Coronary artery (tissue), 2 donors: ENCODE results near the gene PRUNE2.

Source experiments
- DNase-seq: peaks from one replicate; pipeline ENCODE4 v3.0.0-alpha.2; 2017; ENCODE audit warnings: low spot score
- H3K27ac ChIP-seq, 2 donors: fragments of 200-600 bp; sonication (generic); one replicate each; pipeline ENCODE4 v1.5.1; 2016 to 2019
- H3K4me3 ChIP-seq: fragments of 200-600 bp; sonication (generic); 2 replicates; pipeline ENCODE4 v1.5.1; 2016; ENCODE audit warnings: mild to moderate bottlenecking, moderate library complexity
- CTCF ChIP-seq: fragments of 200-600 bp; sonication (generic); IDR thresholded peaks from one replicate; pipeline ENCODE4 v1.5.1; 2019; ENCODE audit warnings: antibody characterized with exemption

Gene PRUNE2

GRCh38 chr9:76789840-76790239, 116.1 kb downstream of the PRUNE2 start:
- no peak overlapping the region for H3K4me3 ChIP-seq
- TF ChIP-seq CTCF = no peak
- no peak overlapping the region for H3K27ac ChIP-seq
- DNase-seq = no peak

GRCh38 chr9:76787677-76788076, 118.2 kb downstream of the PRUNE2 start:
- no peak overlapping the region for H3K27ac ChIP-seq
- H3K4me3 ChIP-seq = no peak overlapping the region
- no peak for TF ChIP-seq CTCF
- DNase-seq = no peak

GRCh38 chr9:76785501-76785900, 120.4 kb downstream of the PRUNE2 start:
- Histone ChIP-seq H3K4me3 (no peak overlapping the region), H3K27ac (no peak overlapping the region)
- DNase-seq = no peak
- TF ChIP-seq CTCF = no peak

GRCh38 chr9:76784881-76785280, 121.0 kb downstream of the PRUNE2 start:
- no peak for TF ChIP-seq CTCF
- DNase-seq = no peak
- no peak overlapping the region for H3K27ac ChIP-seq
- H3K4me3 ChIP-seq = no peak overlapping the region

GRCh38 chr9:76772686-76773445, 133.0 kb downstream of the PRUNE2 start:
- no peak for DNase-seq
- Histone ChIP-seq H3K4me3 (no peak overlapping the region), H3K27ac (no peak overlapping the region)
- TF ChIP-seq CTCF = no peak

- Histone ChIP-seq H3K4me3 (no peak overlapping the region), H3K27ac (no peak overlapping the region)
- no peak for TF ChIP-seq CTCF
- no peak for DNase-seq
Measured at GRCh38 chr9:76766126-76766525, 139.8 kb downstream of the PRUNE2 start.

- TF ChIP-seq CTCF = no peak
- DNase-seq = no peak
- H3K27ac ChIP-seq = no peak within 1 kb of the TSS
- no peak within 1 kb of the TSS for H3K4me3 ChIP-seq
Measured at GRCh38 chr9:76764138-76764537, 141.8 kb downstream of the PRUNE2 start, which contains the start of gene PCA3. PCA3 (plus strand) TSS chr9:76764438.
